HG03175 (cell line): Measurements from ENCODE around the gene DNAH9.
"Not testable (repeated sequence)": the region's sequence is repeated elsewhere in the genome, so short reads cannot be mapped to it uniquely, and the experiment has no call there.

Experiments used
- ATAC-seq: cut with Tn5 transposase; IDR thresholded peaks from one replicate; pipeline ENCODE4 v1.9.1; 2021; ENCODE audit warnings: mild to moderate bottlenecking, moderate library complexity; ENCODE audit not compliant: unreplicated experiment

Gene DNAH9

DNA sequence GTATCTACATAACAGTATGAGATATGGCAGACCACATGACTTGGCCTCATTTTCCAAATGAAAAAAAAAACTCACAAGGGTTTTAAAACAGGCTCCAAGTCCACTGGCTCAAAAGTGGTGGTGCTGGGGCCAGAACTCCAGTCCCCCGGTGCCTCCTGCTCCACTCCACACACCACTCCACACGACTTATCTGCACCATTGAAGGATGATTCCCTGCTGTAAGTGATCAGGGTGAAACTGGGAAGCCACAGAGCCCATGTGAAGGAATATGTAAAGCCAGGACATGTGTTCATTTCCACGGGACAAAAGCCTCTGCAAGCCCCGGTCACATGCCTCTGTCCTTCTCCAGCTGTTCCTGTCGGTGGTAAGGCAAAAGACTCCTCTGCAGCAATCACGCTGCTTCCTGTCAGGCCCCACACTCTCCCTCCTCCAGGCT, 301.8 kb downstream of the DNAH9 start:
- no peak for ATAC-seq

GRCh38 chr17:11900655-11901054, 302.4 kb downstream of the DNAH9 start:
- ATAC-seq = no peak

DNA sequence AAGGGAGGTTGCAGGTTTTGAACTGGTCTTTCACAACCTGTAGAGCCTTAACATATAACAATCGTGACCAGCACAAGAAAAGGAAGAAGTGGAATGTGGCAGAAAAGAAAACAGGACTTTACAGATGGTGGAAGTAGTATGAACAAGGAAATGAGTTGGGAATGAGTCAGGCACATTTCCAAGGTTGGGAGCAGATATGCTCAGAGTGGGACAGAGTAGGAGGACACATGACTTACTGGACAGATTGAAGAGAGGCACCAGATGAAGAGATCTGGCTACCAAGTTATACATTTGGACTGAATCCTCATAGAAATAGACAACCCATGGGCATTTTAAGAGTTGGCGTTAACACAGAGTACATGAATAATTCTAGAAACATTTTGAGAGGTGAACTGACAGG, 303.7 kb downstream of the DNAH9 start:
- no peak for ATAC-seq

GRCh38 chr17:11908711-11909146, 310.5 kb downstream of the DNAH9 start:
- no peak for ATAC-seq

DNA sequence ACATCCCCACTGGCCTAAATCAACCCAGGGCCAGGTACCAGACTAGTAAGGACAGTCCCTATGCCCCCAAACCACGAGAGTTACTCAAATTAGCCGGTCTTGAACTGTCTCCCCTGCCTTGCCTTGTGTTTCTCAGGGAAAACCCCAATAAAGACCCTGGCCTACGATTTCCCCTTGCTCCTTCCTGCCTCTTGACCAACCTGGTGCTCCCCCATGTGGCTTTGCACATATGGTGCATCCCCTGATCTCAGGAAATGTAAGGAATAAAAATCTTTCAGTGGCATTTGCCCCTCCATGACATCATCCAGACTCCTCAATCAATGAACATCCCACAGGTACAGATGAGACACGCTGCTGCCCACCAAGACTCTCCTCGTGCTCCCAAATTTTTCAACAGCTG, 311.1 kb downstream of the DNAH9 start:
- ATAC-seq = no peak

DNA sequence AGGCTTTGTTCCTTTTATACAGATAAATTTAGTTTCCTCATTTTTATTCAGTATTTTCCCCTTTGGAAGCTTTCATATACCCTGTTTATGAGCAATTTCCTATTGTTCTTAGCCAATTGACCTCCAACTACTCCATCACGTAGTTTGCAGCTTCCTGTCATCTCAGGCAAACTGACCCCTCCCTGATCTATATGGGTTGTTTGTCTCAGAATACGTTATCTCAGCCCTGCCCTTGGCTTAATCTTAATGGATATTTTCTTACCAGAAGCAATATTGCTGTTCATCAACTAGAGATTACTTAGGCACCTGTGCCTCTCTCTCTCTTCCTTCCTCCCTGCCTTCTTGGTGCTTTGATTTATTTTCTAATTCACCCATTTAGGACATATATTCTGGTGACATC, 317.8 kb downstream of the DNAH9 start:
- ATAC-seq = no peak

DNA sequence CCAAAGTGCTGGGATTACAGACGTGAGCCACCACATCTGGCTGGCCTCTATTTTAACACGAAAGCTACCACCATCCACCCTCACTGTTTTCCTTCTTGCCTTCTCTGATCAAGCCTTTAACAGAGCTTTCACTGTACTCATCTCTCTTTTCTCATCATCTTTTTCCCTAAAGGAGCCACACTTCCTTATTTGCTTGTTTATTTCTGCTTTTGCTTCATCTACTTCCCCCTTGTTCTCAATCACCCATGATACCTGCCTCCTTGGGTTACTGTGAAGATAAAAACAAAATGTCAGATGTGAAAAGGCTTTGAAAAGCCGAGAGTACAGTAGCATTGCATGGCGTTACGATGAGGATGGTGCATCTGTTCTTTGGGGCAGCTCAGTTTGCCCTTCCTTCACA, 319.1 kb downstream of the DNAH9 start:
- ATAC-seq = no peak

DNA sequence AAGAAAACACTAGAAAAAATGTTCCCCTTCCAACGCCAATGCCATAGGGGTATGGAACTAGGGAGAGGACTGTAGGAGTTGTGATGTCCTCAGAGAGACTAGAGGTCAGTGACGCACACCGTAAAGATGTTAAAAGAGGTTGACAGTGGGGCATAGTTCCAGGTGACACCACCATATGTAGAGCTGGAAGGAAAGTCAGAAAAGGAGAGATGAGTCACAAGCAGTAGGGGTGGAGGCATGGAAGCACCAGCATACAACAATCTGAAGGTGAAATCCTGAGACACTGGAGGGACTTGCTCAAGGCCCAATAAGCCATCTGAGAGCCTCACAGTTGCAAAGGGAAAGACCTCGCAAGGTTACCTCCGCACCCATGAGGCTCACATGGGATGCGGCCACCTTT, 323.0 kb downstream of the DNAH9 start:
- no peak for ATAC-seq

GRCh38 chr17:11922638-11923037, 324.4 kb downstream of the DNAH9 start:
- ATAC-seq = no peak

DNA sequence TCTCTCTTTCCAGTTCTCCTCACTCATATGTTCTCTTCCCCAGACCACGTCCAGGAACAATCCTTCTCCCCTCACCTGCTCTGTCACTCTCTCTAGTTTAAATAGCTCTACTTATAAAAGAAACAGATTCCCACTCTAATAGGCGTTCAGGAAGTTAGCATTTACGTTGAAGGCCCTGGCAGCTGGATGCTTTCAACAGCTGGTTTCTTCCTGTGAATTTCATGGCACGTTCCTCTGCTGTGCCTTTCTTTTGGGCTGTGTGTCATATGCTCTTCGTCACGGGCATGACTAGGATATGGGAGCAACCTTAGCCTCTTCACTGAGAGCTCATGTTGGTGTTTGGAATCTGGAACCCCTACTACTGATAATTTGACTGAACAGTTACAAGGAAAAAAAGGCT, 325.8 kb downstream of the DNAH9 start:
- no peak for ATAC-seq

DNA sequence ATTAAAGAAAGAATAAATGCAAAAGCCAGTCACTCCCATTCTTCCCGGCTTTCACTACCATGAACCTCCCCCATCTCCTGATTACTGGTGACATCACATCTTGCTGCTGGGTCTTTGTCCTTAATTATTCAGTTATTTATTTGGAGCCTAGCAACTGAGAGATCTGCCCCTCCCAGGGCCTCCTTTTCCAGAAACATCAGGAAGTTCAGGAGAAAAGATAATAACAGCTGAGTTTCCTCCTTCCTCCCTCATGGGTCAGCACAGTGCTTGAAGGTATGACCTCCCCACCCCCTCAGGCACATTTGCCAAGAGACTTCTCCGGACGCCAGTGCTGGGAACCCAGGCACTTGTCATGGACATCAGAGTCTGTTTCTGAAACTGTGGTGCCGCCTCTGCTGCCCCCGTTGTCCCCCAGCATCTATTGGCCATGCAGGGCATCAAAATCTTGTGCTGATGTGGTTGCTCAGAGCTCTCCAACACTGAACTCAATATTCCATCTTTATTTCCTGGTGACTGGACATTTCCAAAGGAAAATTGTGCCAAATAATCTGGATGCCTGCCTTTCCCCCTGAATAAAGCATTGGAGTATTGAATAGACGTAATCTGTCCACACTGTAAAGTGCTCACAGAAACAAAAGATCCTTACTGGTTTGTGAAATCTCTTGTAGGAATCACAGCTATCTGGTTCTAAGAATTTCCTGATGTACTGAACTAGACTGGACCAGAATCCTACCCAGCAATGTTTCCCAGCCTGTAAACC, 327.2 kb downstream of the DNAH9 start:
- no peak for ATAC-seq

DNA sequence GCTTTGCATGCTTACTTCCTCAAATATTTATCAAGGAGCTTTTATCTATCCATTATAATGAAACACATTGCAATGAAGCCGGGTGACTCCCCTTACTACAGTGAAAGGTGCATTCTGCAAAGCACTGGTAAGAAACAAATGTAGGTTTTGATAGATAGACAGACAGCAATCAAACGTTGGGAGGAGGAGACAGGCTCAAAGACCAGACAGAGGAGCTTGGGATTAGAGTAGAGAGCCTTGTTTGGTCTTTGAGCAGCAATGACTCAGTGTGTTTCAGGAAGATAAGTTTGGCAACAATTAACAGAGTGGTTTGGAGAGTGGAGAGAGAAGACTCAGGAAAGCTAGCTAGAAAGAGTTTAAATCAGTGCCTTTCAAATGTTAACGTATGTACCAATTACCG, 330.2 kb downstream of the DNAH9 start:
- no peak for ATAC-seq

DNA sequence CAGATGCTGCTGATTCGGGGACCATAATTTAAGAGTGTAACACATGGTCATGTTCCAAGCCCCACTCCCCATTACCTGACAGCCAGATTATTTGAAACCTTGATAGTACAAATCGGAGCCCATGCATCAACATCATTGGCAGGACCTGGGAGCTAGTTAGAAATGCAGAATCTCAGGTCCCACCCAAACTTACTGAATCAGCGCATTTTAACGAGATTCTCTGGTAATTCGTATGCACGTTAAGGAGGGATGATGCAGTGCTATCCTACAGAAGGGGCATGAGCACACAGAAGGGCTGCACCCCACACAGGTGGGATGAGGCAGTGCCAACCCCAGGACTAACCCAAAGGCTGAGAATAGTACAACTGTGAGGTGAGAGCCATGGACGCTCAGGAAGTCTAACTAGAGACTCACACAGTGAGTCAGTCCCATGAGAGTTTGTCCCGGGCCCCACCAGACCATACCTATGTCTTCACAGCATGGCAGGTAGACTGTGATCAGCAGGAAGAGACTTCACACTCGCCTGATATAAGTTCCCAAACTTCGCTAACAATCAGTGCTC, 334.1 kb downstream of the DNAH9 start:
- ATAC-seq = no peak

DNA sequence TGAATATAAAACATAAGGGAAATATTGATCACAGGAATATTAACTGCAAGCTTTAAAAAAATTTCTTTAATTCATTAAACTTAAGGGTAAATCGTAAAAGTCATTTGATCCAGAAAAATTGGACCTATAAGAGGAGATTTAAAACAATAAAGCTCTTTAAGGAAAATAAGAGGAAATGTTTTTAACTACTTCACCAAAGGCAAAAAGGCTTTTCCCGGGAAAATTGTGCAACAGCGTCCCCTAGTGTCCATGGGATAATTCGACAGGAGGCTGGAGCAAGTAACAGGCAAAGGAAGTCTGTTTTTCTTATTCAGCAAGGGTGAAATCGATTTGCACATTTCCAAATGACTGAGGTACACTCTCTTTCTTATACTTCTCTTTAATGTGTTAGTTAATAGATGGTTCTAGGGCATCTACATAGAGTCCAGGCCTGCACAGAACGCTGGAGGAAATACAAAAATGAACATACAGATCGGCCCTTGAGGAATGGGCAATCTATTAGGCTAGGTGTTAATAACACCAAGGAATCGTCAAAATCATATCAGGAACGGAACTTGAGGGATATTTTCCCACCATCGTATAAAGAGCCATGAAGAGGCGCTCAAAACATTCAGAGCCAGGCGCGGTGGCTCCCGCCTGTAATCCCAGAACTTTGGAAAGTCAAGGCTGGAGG, 337.6 kb downstream of the DNAH9 start:
- no peak for ATAC-seq

GRCh38 chr17:11940904-11941303, 342.6 kb downstream of the DNAH9 start:
- ATAC-seq = no peak

DNA sequence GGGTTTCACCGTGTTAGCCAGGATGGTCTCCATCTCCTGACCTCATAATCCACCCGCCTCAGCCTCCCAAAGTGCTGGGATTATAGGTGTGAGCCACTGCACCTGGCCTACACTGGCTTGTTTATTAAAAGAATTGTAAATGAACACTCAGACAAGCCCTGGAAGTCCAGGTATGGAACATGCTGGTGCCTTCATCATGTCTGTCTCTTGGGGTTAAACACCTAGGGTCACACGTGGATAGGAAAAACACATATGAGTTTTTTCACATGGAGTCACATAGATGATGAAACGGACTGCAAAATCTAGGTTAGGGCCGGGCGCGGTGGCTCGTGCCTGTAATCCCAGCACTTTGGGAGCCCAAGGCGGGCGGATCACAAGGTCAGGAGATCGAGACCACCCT, 344.8 kb downstream of the DNAH9 start:
- not testable (repeated sequence) for ATAC-seq

DNA sequence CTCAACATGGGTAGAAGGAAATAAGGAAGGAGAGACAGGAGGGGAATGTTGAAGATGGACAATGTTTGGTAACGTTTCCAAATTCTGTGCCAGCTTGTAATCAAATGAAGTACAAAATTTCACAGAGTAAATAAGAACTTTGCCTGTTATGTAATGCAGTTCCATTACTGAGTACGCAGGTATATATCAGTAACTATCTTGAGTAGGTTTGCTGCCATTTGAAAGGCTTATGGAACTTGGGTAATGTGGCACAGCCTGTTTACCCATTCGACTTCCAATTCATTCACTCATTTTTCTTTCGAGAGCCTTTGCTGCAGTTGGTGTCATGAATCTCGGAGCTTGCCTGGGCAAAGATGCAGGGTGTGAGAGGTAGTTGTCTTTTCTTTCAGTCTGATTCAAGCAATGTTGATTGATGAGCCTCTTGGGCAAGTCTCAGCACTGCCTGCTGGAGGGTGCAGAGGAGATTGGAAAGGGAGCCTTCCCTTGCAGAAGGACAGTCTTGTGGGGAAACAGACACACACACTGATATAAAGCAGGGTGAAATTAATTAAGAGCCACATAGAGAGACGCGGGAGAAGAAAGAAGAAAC, 345.6 kb downstream of the DNAH9 start:
- ATAC-seq = no peak

- no peak for ATAC-seq
Observed at GRCh38 chr17:11944587-11944986, 346.3 kb downstream of the DNAH9 start.

- no peak for ATAC-seq
Observed at GRCh38 chr17:11948789-11949188, 350.5 kb downstream of the DNAH9 start.

DNA sequence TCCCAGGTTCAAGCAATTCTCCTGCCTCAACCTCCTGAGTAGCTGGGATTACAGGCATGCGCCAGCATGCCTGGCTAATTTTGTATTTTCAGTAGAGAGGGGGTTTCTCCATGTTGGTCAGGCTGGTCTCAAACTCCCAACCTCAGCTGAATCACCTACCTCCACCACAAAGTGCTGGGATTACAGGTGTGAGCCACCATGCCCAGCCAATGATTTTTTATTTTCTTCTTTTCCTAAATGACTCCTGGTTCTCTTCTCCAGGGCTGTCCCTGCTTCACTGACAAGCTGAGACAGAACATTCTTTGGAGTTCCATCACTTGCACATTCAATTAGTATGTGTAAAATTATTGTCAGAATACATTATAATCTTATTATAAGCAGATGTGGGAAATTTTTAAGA, 351.3 kb downstream of the DNAH9 start:
- ATAC-seq = not testable (repeated sequence)

DNA sequence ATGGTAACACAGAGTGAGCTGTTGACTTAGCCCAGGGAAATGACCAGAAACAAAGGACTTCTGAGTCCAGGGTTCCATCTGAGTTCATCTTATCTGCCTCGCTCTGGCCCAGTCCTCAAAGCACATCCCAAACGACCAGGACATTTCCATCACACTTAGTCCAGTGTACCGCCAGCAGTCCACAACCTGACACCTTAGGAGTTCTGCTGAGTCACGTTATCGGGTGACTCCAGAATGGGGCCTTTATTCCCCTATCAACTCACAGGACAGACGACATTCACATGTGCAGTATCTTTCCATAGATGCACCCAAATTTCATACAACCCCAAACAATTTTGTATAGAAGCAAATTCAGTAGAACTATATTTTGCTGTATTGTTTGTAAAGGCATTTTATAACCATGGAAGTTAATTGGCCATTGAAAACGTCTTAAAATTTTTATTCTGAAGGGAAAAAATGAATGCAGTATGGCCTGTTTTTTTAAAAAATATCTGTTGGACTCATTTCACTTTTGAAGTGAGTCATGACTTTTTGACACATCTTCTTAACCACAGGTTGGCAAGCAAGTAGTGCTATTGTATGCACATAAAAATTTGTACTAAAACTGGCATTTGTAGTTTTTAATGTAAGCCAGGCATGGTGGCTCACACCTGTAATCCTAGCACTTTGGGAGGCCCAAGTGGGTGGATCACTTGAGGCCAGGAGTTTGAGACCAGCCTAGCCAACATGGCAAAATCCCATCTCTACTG, 352.7 kb downstream of the DNAH9 start:
- ATAC-seq = no peak
